ENCODE measurements around the gene DNASE1L1. TPM values are rescaled to one million over a fixed set of nuclear protein-coding genes. Genes with fewer than 3 reads are reported as not detected.
A peak's percentile ranks its signal among the peaks of the same experiment; 100 is the strongest.

Gene DNASE1L1
- total and polyA plus RNA-seq, 2 donors (not counting 1 experiment from before 2014, with no cell fraction given): 24.6 to 49.2 TPM

DNA sequence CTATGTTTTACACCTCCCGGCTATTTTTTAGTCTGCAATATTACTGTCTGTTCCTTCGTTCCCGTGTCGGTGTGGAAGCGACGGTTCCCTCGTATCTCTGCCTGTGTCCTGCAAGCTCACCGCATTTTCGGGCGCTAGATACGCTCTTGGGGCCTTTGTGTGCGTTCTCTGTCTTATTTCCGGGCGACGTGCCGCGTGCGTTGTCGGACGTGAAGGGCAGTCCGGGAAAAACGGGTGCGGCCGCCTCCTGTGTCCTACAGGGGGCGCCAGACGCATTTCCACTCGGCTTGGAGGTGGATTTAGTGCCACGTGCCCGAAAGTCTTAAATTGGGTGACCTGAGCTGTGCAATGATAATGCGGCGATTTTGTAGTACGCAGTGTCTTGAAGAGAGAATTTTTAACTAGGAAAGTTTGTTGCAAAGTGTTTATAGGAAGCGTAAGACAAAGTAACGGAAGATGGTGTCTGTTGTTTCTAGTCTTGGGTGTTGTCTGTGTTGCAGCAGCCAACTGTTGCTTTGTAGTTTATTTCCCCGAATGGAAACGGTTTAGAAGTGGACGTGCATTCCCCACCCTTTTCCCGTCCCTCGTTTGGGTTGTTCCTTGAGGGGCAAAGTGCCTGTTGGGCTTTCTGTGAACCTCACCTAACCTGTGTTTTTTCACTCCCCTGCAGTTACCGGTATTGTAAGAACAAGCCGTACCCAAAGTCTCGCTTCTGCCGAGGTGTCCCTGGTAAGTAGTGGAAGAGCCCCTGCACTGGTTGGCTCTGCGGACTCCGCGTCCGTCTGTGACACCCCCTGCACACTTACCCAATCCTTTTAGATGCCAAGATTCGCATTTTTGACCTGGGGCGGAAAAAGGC lies 10.2 kb downstream of the DNASE1L1 start:
- H4K20me1 ChIP-seq (ENCODE audit: control insufficient read depth, insufficient read depth, low read length, poor library complexity, severe bottlenecking): peaks cover 30% of the 10 kb centered on the region
- H3K4me1 ChIP-seq (ENCODE audit: control insufficient read depth in 2 of 2, insufficient read depth in 2 of 2, low read length in 2 of 2): peaks cover 12 to 20% of the 10 kb centered on the region in 2 donors
- DNase-seq (peak; percentile 88), ATAC-seq (ENCODE audit: low read depth) (peak; percentile 35)
- no peak overlapping the region for H2AFZ ChIP-seq (ENCODE audit: insufficient read depth, low read depth, low read length, poor library complexity, severe bottlenecking)
- peak overlapping the region; percentile 81 for H3K4me2 ChIP-seq (replicated peaks; ENCODE audit: low read depth, low read length, poor library complexity, severe bottlenecking)
- no peak for TF ChIP-seq EZH2 (IDR thresholded peaks at IDR 0.05; ENCODE audit: borderline replicate concordance, insufficient read depth, low read depth, low read length, poor library complexity, severe bottlenecking)
- TF ChIP-seq, protein P1, sequence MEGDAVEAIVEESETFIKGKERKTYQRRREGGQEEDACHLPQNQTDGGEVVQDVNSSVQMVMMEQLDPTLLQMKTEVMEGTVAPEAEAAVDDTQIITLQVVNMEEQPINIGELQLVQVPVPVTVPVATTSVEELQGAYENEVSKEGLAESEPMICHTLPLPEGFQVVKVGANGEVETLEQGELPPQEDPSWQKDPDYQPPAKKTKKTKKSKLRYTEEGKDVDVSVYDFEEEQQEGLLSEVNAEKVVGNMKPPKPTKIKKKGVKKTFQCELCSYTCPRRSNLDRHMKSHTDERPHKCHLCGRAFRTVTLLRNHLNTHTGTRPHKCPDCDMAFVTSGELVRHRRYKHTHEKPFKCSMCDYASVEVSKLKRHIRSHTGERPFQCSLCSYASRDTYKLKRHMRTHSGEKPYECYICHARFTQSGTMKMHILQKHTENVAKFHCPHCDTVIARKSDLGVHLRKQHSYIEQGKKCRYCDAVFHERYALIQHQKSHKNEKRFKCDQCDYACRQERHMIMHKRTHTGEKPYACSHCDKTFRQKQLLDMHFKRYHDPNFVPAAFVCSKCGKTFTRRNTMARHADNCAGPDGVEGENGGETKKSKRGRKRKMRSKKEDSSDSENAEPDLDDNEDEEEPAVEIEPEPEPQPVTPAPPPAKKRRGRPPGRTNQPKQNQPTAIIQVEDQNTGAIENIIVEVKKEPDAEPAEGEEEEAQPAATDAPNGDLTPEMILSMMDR (IDR thresholded peaks at IDR 0.05): peak; percentile 76
- Mint-ChIP-seq H3K9me3 (ENCODE audit: insufficient read depth) (no peaks in the 10 kb centered on the region), H3K27ac (peak overlapping the region; percentile 99), H3K4me3 (peak overlapping the region; percentile 99), H3K4me1 (peaks cover 17% of the 10 kb centered on the region), H3K27me3 (no peaks in the 10 kb centered on the region)
- ChIA-PET CTCF (interaction anchor here (0.6 to 3.2 kb wide), 14 partner anchors 11 to 134 kb away, joined by 3 to 17 read pairs (median 4); partner anchors contain the start of genes DNASE1L1, FAM3A, FLNA and SLC10A3), POLR2A (interaction anchor here (0.7 to 3.4 kb wide), 17 partner anchors 11 to 472 kb away, joined by 3 to 31 read pairs (median 6); partner anchors contain the start of genes ARHGAP4, ATP6AP1, DNASE1L1 and EMD)
- WGBS (ENCODE audit: insufficient coverage): 2% methylated on average over 34 of the region's 49 CpGs
- no peaks in the 10 kb centered on the region for H3K79me2 ChIP-seq (ENCODE audit: control insufficient read depth, insufficient read depth, low read length)
- H3K36me3 ChIP-seq (replicated peaks in 1 of 2; ENCODE audit: control extremely low read depth in 1 of 2, control insufficient read depth in 1 of 2, extremely low read depth in 1 of 2, insufficient read depth in 2 of 2, low read length in 1 of 2): peaks cover 0 to 24% of the 10 kb centered on the region in 2 experiments
- H3K27ac ChIP-seq (ENCODE audit: low read length in 2 of 2): peak overlapping the region; percentile 99 to 100
- intact Hi-C loops (cut with micrococcal nuclease): loop anchor here (5.0 kb wide), 2 partner anchors 93 to 118 kb away; partner anchors contain the start of genes FAM3A and SLC10A3
- H3K27me3 ChIP-seq (replicated peaks in 1 of 4; ENCODE audit: control extremely low read depth in 1 of 4, control insufficient read depth in 3 of 4, insufficient read depth in 4 of 4, low read length in 3 of 4): no peaks in the 10 kb centered on the region
- H3K4me3 ChIP-seq (ENCODE audit: control extremely low read depth in 1 of 5, extremely low read depth in 1 of 5, insufficient read depth in 1 of 5, low read depth in 2 of 5, low read length in 4 of 5): peak overlapping the region; percentile 63 to 96 (median 78)
- H3K9me3 ChIP-seq (ENCODE audit: control extremely low read depth in 1 of 3, control insufficient read depth in 2 of 3, insufficient read depth in 1 of 3, low read length in 2 of 3): no peaks in the 10 kb centered on the region
- peak overlapping the region; percentile 86 for H3K9ac ChIP-seq (ENCODE audit: low read length)

Measured in B cell (primary cell).